ENCODE data around the gene DNMT3A.
A peak's percentile ranks its signal among the peaks of the same experiment; 100 is the strongest.

Gene DNMT3A

GRCh38 chr2:25315316-25315680 lies 26.4 kb downstream of the DNMT3A start:
- Histone ChIP-seq H3K27ac (no peak overlapping the region), H3K27me3 (ENCODE audit: insufficient read depth, low read depth, severe bottlenecking) (no peaks in the 10 kb centered on the region), H3K9me3 (ENCODE audit: severe bottlenecking) (peaks cover 4% of the 10 kb centered on the region), H3K4me3 (ENCODE audit: low read depth, low read length) (no peak overlapping the region), H3K36me3 (peaks cover 6% of the 10 kb centered on the region)
- no peak for DNase-seq
- TF ChIP-seq, protein P1, sequence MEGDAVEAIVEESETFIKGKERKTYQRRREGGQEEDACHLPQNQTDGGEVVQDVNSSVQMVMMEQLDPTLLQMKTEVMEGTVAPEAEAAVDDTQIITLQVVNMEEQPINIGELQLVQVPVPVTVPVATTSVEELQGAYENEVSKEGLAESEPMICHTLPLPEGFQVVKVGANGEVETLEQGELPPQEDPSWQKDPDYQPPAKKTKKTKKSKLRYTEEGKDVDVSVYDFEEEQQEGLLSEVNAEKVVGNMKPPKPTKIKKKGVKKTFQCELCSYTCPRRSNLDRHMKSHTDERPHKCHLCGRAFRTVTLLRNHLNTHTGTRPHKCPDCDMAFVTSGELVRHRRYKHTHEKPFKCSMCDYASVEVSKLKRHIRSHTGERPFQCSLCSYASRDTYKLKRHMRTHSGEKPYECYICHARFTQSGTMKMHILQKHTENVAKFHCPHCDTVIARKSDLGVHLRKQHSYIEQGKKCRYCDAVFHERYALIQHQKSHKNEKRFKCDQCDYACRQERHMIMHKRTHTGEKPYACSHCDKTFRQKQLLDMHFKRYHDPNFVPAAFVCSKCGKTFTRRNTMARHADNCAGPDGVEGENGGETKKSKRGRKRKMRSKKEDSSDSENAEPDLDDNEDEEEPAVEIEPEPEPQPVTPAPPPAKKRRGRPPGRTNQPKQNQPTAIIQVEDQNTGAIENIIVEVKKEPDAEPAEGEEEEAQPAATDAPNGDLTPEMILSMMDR (IDR thresholded peaks at IDR 0.05; ENCODE audit: low read depth, low read length), result no peak

DNA sequence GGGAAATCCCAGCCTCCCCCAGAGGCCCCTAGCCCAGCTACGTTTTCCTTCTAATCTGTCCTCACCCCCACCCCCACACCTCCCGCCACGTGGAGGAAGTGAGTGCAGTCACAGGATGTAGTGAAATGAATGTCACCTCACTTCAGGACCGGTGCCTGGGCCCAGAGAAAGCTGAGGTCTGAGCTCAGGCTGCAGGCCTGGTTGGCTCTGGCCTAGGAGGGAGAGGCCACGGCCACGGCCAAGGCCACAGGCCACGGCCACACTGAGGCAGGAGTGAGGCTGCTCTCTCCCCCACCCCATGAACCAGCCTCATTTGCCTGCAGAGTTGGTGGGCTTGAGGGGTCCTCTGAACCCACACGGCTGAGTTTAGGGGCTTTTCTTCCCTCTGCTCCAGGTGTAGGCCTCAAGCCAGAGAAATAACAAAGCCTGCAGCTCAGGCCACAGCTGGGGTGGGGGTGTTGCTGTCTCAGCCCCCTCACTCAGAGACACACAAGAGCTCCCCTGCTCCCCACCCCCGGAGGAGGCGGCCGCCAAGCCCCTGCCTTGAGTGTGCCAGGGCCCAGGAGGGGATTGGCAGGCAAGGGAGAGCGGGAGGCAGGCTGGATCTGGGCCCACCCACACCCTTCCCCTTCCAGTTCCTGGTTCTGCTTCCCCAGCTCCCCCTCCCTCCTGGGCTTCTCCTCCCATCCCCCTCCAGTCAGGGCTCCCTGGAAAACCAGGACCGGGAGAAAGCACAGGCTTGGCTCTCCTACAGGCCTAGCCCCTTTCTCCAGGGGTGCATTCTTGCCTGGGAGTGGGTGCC lies 27.0 kb downstream of the DNMT3A start:
- Histone ChIP-seq H3K4me3 (ENCODE audit: low read depth, low read length) (no peak overlapping the region), H3K27me3 (ENCODE audit: insufficient read depth, low read depth, severe bottlenecking) (no peaks in the 10 kb centered on the region), H3K9me3 (ENCODE audit: severe bottlenecking) (no peaks in the 10 kb centered on the region), H3K27ac (peak overlapping the region; percentile 49), H3K36me3 (peaks cover 6% of the 10 kb centered on the region)
- TF ChIP-seq, protein P1 (IDR thresholded peaks at IDR 0.05; ENCODE audit: low read depth, low read length), result no peak
- peak; percentile 81 for DNase-seq

- Histone ChIP-seq H3K27me3 (ENCODE audit: insufficient read depth, low read depth, severe bottlenecking) (no peaks in the 10 kb centered on the region), H3K9me3 (ENCODE audit: severe bottlenecking) (no peaks in the 10 kb centered on the region), H3K4me3 (ENCODE audit: low read depth, low read length) (no peak overlapping the region), H3K36me3 (peaks cover 8% of the 10 kb centered on the region), H3K27ac (peak overlapping the region; percentile 49)
- no peak for DNase-seq
- TF ChIP-seq, protein P1 (IDR thresholded peaks at IDR 0.05; ENCODE audit: low read depth, low read length), result no peak
Observed at GRCh38 chr2:25313711-25314513, 27.8 kb downstream of the DNMT3A start.

GRCh38 chr2:25312958-25313710 lies 28.6 kb downstream of the DNMT3A start:
- H3K36me3 ChIP-seq, result peaks cover 8% of the 10 kb centered on the region
- H3K9me3 ChIP-seq (ENCODE audit: severe bottlenecking), result no peaks in the 10 kb centered on the region
- no peak overlapping the region for H3K4me3 ChIP-seq (ENCODE audit: low read depth, low read length)
- peak overlapping the region; percentile 2; the same call in 1 of the 2 replicates for H3K27ac ChIP-seq
- TF ChIP-seq, protein P1 (IDR thresholded peaks at IDR 0.05; ENCODE audit: low read depth, low read length), result 0 out of 2 replicates have a peak, but pooled peaks have one; percentile 7
- DNase-seq, result no peak
- no peaks in the 10 kb centered on the region for H3K27me3 ChIP-seq (ENCODE audit: insufficient read depth, low read depth, severe bottlenecking)

DNA sequence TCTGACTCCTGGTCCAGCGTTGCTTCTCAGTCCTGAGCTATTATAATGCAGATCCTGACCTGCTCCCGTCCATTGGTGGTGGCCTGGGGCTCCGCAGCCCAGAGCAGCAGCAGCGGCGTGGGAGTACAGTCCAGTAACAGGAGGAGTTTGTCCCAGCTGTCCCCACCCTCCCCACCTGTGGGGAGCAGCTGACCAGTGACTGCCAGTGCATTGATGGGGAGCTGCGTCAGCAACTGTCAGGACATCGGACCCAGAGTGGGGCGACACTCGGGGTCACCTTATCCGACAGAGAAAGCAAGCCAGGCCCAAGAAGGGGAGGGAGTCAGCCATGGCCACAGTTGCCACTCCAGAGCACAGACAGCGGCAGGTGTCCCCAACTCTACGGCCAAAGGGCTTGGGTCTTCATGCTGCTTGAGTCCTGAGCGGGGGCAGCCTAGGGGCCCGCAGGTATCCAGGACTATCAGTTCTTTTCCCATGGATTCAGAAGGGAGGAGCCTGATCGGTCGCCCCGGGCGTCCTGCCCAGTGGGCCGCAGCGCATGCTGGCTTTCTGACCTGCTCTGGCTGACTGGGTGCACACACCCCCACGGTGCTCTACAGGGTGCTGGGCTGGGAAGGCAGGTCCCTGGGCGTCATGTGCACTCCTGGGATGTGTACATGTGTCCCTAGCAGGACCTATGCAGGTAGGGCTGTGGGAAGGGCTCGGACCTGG lies 29.7 kb downstream of the DNMT3A start:
- peak; percentile 70 for DNase-seq
- Histone ChIP-seq H3K27ac (peak overlapping the region; percentile 87), H3K9me3 (ENCODE audit: severe bottlenecking) (no peaks in the 10 kb centered on the region), H3K36me3 (peaks cover 8% of the 10 kb centered on the region), H3K4me3 (ENCODE audit: low read depth, low read length) (no peak overlapping the region), H3K27me3 (ENCODE audit: insufficient read depth, low read depth, severe bottlenecking) (no peaks in the 10 kb centered on the region)
- TF ChIP-seq, protein P1 (IDR thresholded peaks at IDR 0.05; ENCODE audit: low read depth, low read length), result no peak
